AG04449 (cell line): ENCODE measurements around the gene PNPLA6.

Source experiments
- CTCF ChIA-PET: fragments of 350-600 bp; formaldehyde crosslinking; extraction: SDS; loops from one replicate; lab custom pipeline; 2021; ENCODE audit warnings: antibody characterized with exemption; lab: Yijun Ruan, JAX
- POLR2A ChIA-PET: fragments of 400-600, 350-600 bp; formaldehyde crosslinking; extraction: SDS; loops from one replicate; lab custom pipeline; 2020; ENCODE audit warnings: antibody characterized with exemption, inconsistent platforms; lab: Yijun Ruan, JAX
- DNase-seq: peaks from one replicate; pipeline ENCODE4 v3.0.0-alpha.2; 2010; ENCODE audit warnings: low read depth, low spot score
- H3K4me3 ChIP-seq: 2 replicates; pipeline ENCODE4 v1.5.1; 2011; ENCODE audit warnings: low read depth, mild to moderate bottlenecking, control low read depth, low read length
- TF ChIP-seq, protein P1 (sequence below): IDR thresholded peaks from one replicate; pipeline ENCODE4 v1.5.1; 2011; ENCODE audit warnings: mild to moderate bottlenecking, moderate library complexity, low read length, control low read depth, inconsistent platforms; ENCODE audit not compliant: insufficient read depth; ENCODE audit errors: missing control alignments

PNPLA6 gene

DNA sequence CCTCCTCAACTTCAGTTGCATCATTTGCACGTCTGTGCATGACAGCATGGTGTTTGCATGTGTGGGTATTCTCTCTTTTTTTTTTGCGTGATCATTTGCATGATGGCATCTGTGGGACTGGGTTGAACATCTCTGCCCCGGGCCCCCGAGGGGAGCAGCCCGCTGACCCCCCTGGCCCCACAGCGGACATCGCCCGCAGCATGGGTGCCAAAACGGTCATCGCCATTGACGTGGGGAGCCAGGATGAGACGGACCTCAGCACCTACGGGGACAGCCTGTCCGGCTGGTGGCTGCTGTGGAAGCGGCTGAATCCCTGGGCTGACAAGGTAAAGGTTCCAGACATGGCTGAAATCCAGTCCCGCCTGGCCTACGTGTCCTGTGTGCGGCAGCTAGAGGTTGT is 23.1 kb downstream of the PNPLA6 start:
- H3K4me3 ChIP-seq = no peak overlapping the region
- no peak for DNase-seq
- ChIA-PET POLR2A (no interaction called here), CTCF (interaction anchor here (1.1 to 2.9 kb wide), 3 partner anchors 10 to 204 kb away, joined by 3 to 31 read pairs (median 3); partner anchors contain the start of gene TRAPPC5)
- TF ChIP-seq, protein P1, sequence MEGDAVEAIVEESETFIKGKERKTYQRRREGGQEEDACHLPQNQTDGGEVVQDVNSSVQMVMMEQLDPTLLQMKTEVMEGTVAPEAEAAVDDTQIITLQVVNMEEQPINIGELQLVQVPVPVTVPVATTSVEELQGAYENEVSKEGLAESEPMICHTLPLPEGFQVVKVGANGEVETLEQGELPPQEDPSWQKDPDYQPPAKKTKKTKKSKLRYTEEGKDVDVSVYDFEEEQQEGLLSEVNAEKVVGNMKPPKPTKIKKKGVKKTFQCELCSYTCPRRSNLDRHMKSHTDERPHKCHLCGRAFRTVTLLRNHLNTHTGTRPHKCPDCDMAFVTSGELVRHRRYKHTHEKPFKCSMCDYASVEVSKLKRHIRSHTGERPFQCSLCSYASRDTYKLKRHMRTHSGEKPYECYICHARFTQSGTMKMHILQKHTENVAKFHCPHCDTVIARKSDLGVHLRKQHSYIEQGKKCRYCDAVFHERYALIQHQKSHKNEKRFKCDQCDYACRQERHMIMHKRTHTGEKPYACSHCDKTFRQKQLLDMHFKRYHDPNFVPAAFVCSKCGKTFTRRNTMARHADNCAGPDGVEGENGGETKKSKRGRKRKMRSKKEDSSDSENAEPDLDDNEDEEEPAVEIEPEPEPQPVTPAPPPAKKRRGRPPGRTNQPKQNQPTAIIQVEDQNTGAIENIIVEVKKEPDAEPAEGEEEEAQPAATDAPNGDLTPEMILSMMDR = no peak

DNA sequence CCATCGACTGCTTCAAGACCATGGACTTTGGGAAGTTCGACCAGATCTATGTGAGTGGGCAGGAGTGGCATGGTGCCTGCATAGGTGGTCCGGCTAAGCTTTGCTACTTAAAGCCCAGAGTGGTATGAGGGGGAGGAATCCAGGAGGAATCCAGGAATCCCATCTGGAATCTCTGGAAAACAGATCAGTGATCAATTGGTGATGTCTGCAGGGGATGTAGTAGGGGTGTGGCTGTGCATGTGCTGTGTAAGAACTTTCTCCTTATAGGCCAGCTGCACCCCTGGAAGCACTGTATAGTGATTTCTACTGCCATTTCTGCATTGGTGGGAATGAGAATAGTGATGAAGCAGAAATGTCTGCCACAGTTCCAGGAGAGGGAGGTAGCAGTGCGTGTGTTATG is 23.6 kb downstream of the PNPLA6 start:
- DNase-seq = no peak
- TF ChIP-seq, protein P1 = no peak
- ChIA-PET CTCF (interaction anchor here (0.9 to 2.9 kb wide), 5 partner anchors 9 to 205 kb away, joined by 3 to 31 read pairs (median 3); partner anchors contain the start of gene TRAPPC5), POLR2A (no interaction called here)
- no peak overlapping the region for H3K4me3 ChIP-seq

DNA sequence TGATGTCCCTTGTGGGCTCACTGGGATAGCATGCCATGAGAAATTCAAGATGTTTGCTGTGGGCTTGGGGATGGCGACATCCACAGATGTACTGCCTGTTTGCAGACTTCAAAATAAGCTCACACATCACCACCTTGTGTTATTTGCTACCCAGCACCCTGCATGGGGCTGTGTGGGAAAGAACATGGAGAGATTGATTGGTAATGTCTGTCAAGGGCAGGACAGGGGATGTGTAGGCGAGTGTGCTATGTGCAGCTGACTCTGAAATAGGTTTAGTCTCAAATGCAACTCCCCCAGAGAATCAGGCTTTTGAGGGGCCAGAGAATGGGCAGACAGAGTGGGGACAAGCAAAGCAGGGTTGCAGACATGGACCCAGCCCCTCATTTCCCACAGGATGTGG is 24.7 kb downstream of the PNPLA6 start:
- TF ChIP-seq, protein P1 = no peak
- CTCF ChIA-PET = interaction anchor here (0.9 to 2.9 kb wide), 4 partner anchors 9 to 206 kb away, joined by 3 to 31 read pairs (median 4); partner anchors contain the start of gene TRAPPC5
- POLR2A ChIA-PET = no interaction called here
- H3K4me3 ChIP-seq = no peak overlapping the region
- DNase-seq = no peak

DNA sequence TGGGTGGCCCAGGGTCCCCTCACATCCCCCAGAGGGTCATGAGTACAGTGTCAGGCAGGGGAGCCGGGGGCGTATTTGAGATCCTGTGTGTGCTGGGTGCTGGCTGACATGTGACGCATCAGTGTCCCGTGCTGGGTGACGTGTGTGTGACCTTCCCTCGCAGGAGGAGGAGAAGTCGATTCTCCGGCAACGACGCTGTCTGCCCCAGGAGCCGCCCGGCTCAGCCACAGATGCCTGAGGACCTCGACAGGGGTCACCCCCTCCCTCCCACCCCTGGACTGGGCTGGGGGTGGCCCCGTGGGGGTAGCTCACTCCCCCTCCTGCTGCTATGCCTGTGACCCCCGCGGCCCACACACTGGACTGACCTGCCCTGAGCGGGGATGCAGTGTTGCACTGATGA is 25.8 kb downstream of the PNPLA6 start:
- TF ChIP-seq, protein P1 = no peak
- POLR2A ChIA-PET = no interaction called here
- CTCF ChIA-PET = interaction anchor here (1.0 to 1.3 kb wide), 2 partner anchors 120 to 238 kb away, joined by 3 read pairs; partner anchors contain the start of gene TRAPPC5
- no peak overlapping the region for H3K4me3 ChIP-seq
- no peak for DNase-seq

DNA sequence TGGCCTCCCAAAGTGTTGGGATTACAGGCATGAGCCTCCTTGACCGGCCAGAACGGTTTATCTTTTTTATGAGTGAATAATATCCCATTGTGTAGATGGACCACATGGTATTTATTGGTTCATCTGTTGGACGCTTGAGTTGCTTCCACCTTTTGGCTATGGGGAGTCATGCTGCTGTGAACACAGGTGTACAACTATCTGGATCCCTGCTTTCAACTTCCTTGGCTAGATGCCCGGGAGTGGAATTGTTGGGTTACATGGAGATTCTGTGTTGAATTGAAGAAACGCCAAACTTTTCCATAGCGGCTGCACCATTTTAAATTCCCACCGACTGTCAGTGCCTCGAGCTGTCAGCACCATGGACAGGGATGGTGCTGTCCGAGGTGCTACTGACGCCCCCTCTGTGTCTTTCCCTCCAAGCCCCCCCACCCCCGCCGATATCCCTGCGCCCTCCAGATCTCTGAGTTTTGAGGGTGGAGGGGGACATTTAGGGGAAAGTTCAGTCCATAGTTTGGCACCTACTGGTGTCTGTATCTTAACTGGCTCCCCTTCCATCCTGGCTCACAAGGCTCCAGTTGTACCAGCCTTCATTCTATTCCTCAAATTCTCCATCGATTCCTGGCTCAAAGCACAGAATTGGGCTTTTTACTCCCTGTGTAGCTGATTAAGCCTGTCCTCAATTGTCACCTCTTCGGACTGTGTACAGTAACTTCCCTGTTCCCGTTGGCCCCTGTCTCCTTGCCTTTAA is 27.3 kb downstream of the PNPLA6 start:
- no peak overlapping the region for H3K4me3 ChIP-seq
- TF ChIP-seq, protein P1 = no peak
- CTCF ChIA-PET = interaction anchor here (1.0 to 6.6 kb wide), 2 partner anchors 237 kb away, joined by 3 to 152 read pairs; no protein-coding TSS in a partner anchor
- POLR2A ChIA-PET = interaction anchor here (1.2 kb wide), 1 partner anchor 67 kb away, joined by 3 read pairs; the partner anchor contains the start of gene PET100
- no peak for DNase-seq

DNA sequence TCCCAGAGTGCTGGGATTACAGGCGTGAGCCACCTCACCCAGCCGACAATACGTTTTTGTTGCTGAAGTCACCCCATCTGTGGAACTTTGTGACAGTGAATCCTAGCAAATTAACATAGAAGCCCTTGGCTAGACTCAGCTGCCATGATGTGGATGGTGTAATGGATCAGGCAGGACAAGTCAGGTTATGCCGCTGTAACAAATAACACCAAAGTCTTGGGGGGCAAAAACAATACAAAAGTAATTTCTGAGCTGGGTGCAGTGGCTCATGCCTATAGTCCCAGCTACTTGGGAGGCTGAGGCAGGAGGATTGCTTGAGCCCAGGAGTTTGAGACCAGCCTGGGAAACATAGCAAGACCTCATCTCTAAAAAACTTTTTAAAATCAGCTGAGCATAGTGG is 29.3 kb downstream of the PNPLA6 start:
- DNase-seq = no peak
- no peak overlapping the region for H3K4me3 ChIP-seq
- ChIA-PET CTCF (interaction anchor here (1.4 to 6.6 kb wide), 3 partner anchors 9 to 235 kb away, joined by 3 to 152 read pairs (median 59); partner anchors contain the start of gene TRAPPC5), POLR2A (no interaction called here)
- TF ChIP-seq, protein P1 = no peak
